Sigmoid colon (tissue), 4 donors: ENCODE measurements around the gene PSMF1.

Source experiments
- CTCF ChIP-seq, 4 experiments: fragments of 450-650 bp in 3 of 4; fragments of 200-600 bp in 1 of 4; IDR thresholded peaks; one replicate each; pipeline ENCODE4 v1.5.1; 2016 to 2019; ENCODE audit warnings: antibody characterized with exemption in 4 of 4, mild to moderate bottlenecking in 3 of 4, moderate library complexity in 2 of 4
- POLR2A ChIP-seq, 2 donors: fragments of 450-650 bp; IDR thresholded peaks; one replicate each; pipeline ENCODE4 v1.6.1; 2016; ENCODE audit warnings: antibody characterized with exemption in 2 of 2, mild to moderate bottlenecking in 2 of 2, moderate library complexity in 2 of 2
- POLR2AphosphoS5 ChIP-seq, 4 donors: sonication (generic); formaldehyde crosslinking; IDR thresholded peaks; one replicate each; pipeline ENCODE4 v1.6.1; 2017; ENCODE audit warnings: antibody characterized with exemption in 4 of 4

- no peak for TF ChIP-seq POLR2A (IDR thresholded peaks at IDR 0.05)
- no peak for TF ChIP-seq CTCF (IDR thresholded peaks at IDR 0.05)
- TF ChIP-seq POLR2AphosphoS5 (IDR thresholded peaks at IDR 0.05), result no peak
Observed at GRCh38 chr20:1086277-1087213, 31.9 kb upstream of the PSMF1 start.
